Measurements from ENCODE around the gene KDSR.
A peak's percentile ranks its signal among the peaks of the same experiment; 100 is the strongest.

KDSR gene

GRCh38 chr18:63367053-63367953 is at the start of gene KDSR:
Gene KDSR, minus strand, starts transcription at chr18:63367206. Its CDS starts 88 bp downstream, at chr18:63367118.
- peak; percentile 62 for DNase-seq (ENCODE audit: low read depth)

- no peak for DNase-seq (ENCODE audit: low read depth)
Measured at GRCh38 chr18:63412953-63413352, 45.9 kb upstream of the KDSR start.

- DNase-seq (ENCODE audit: low read depth): no peak
Measured at GRCh38 chr18:63410792-63411191, 43.8 kb upstream of the KDSR start.

GRCh38 chr18:63409301-63409700 is 42.3 kb upstream of the KDSR start:
- DNase-seq (ENCODE audit: low read depth): no peak

GRCh38 chr18:63407734-63408133 is 40.7 kb upstream of the KDSR start:
- DNase-seq (ENCODE audit: low read depth): no peak

- DNase-seq (ENCODE audit: low read depth): no peak
Measured at GRCh38 chr18:63405986-63406385, 39.0 kb upstream of the KDSR start.

GRCh38 chr18:63402246-63403162 is 35.5 kb upstream of the KDSR start:
- DNase-seq (ENCODE audit: low read depth): no peak

GRCh38 chr18:63399300-63399699 is 32.3 kb upstream of the KDSR start:
- no peak for DNase-seq (ENCODE audit: low read depth)

- no peak for DNase-seq (ENCODE audit: low read depth)
Measured at GRCh38 chr18:63397349-63397748, 30.3 kb upstream of the KDSR start.

GRCh38 chr18:63395503-63395902 is 28.5 kb upstream of the KDSR start:
- no peak for DNase-seq (ENCODE audit: low read depth)

GRCh38 chr18:63394954-63395353 is 27.9 kb upstream of the KDSR start:
- no peak for DNase-seq (ENCODE audit: low read depth)

GRCh38 chr18:63387861-63388260 is 20.9 kb upstream of the KDSR start:
- DNase-seq (ENCODE audit: low read depth): no peak

GRCh38 chr18:63382843-63383242 is 15.8 kb upstream of the KDSR start:
- no peak for DNase-seq (ENCODE audit: low read depth)

GRCh38 chr18:63379639-63379962 is 12.6 kb upstream of the KDSR start:
- no peak for DNase-seq (ENCODE audit: low read depth)

- DNase-seq (ENCODE audit: low read depth): no peak
Measured at GRCh38 chr18:63378919-63379638, 12.1 kb upstream of the KDSR start.

GRCh38 chr18:63377275-63377980 is 10.4 kb upstream of the KDSR start:
- DNase-seq (ENCODE audit: low read depth): no peak

GRCh38 chr18:63376538-63376937 is 9.5 kb upstream of the KDSR start:
- DNase-seq (ENCODE audit: low read depth): no peak

- DNase-seq (ENCODE audit: low read depth): no peak
Measured at GRCh38 chr18:63374540-63374939, 7.5 kb upstream of the KDSR start.

GRCh38 chr18:63373161-63373560 is 6.2 kb upstream of the KDSR start:
- no peak for DNase-seq (ENCODE audit: low read depth)

- DNase-seq (ENCODE audit: low read depth): no peak
Measured at GRCh38 chr18:63368611-63369010, 1.6 kb upstream of the KDSR start.

- DNase-seq (ENCODE audit: low read depth): peak; percentile 46
Measured at GRCh38 chr18:63366213-63367052, 573 bp downstream of the KDSR start.
